Testis (tissue), 3 donors: ENCODE data around the gene PRELID1. TPM values are rescaled to one million over a fixed set of nuclear protein-coding genes. Genes with fewer than 3 reads are reported as not detected.
A peak's percentile ranks its signal among the peaks of the same experiment; 100 is the strongest.

ENCODE experiments used
- DNase-seq: peaks from one replicate; pipeline ENCODE4 v3.0.0-alpha.2; 2019
- H3K27ac ChIP-seq, 2 donors: fragments of 200-600 bp; sonication (generic); one replicate each; pipeline ENCODE4 v1.5.1; 2019
- H3K27me3 ChIP-seq: fragments of 200-600 bp; sonication (generic); one replicate; pipeline ENCODE4 v1.5.1; 2019
- H3K36me3 ChIP-seq: fragments of 200-600 bp; sonication (generic); one replicate; pipeline ENCODE4 v1.5.1; 2017; ENCODE audit warnings: low read depth; ENCODE audit errors: missing control alignments
- H3K4me1 ChIP-seq: fragments of 200-600 bp; sonication (generic); one replicate; pipeline ENCODE4 v1.5.1; 2019
- H3K4me3 ChIP-seq, 2 donors: fragments of 200-600 bp; sonication (generic); one replicate each; pipeline ENCODE4 v1.5.1; 2017 to 2019
- H3K9me3 ChIP-seq: fragments of 200-600 bp; sonication (generic); one replicate; pipeline ENCODE4 v1.5.1; 2017
- POLR2A ChIP-seq: fragments of 450-650 bp; IDR thresholded peaks from one replicate; pipeline ENCODE4 v1.6.1; 2017; ENCODE audit warnings: antibody characterized with exemption, mild to moderate bottlenecking, moderate library complexity
- WGBS, 2 donors: methylation state at CpG; one replicate each; pipeline ENCODE4 v1.1.5; 2018; 5-methylcytosine and 5-hydroxymethylcytosine counted together
- intact Hi-C: fragments of 100-400 bp; cut with DNase I; formaldehyde crosslinking; loops from one replicate; pipeline ENCODE4 v1.15.1; 2023; ENCODE audit warnings: low total_unique reads
- polyA plus RNA-seq: library from polyadenylated mRNA; stranded (reverse); fragments of 350-450 nt; fragmentation: Illumina TruSeq; extraction: RNeasy Lipid Tissue Mini Kit (QIAGEN cat#74804); gene quantifications from one replicate; pipeline ENCODE4 v1.2.3, GENCODE V29; 2014; ENCODE audit warnings: low read depth, low replicate concordance; ENCODE audit not compliant: insufficient read depth
- total RNA-seq, 2 donors: library from RNA; depleted of rRNA; stranded (reverse); fragments of >200 nt; gene quantifications; one replicate each; pipeline ENCODE4 v1.2.3, GENCODE V29; 2016
- TF ChIP-seq, protein P1 (sequence below), 3 experiments: fragments of 450-650 bp in 2 of 3; fragments of 200-600 bp in 1 of 3; sonication (generic) in 1 of 3; IDR thresholded peaks; one replicate each; pipeline ENCODE4 v1.5.1; 2016 to 2019; ENCODE audit warnings: antibody characterized with exemption in 3 of 3, mild to moderate bottlenecking in 2 of 3, moderate library complexity in 1 of 3

PRELID1 gene
- total and polyA plus RNA-seq, 3 donors from 2014 or later, result 65.7 to 83.4 (median 78.3) TPM

DNA sequence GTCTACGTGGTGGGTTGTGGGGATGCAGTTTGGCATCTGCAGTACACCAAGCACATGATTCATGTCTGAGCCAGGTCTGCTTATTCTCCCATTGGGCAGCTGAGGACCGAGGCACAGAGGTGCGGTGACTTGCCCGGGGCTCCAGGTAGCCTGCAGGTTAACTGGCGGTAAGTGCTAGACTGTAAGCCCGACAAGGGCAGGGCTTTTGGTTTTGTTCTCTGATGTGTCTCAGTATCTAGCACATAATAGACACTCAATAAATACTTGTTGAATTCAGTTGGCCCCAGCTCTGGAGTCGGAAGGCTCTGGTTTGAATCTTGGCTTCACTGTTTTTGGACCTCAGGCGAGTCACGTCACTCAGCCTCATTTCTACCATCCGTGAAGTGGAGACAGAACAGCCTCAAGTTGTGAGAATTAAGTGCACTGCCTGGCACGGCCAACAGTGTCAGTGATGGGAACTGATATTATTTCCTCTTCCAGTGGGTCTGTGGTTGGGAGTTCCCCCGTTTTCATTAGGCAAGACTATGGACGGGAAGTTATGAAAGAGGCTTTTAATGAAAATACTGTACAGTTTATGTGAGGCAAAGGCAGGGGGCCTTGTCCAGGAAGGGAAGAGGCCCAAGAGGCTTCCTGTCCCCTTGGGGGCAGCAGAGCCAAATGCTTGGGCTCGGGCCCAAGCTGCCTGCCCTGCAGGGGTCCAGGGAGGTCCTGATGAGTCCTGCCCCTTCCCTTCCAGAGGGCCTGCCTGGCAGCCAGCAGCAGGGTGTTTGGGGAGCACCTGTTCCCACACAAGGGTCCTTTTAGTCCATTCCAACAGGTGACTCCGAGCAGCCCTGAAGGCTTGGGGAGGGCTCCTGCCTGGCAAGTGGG is 3.3 kb downstream of the PRELID1 start:
- H3K36me3 ChIP-seq, result no peaks in the 10 kb centered on the region
- H3K27me3 ChIP-seq, result no peaks in the 10 kb centered on the region
- peaks cover 26% of the 10 kb centered on the region for H3K4me1 ChIP-seq
- DNase-seq, result no peak
- TF ChIP-seq POLR2A, result no peak
- TF ChIP-seq, protein P1, sequence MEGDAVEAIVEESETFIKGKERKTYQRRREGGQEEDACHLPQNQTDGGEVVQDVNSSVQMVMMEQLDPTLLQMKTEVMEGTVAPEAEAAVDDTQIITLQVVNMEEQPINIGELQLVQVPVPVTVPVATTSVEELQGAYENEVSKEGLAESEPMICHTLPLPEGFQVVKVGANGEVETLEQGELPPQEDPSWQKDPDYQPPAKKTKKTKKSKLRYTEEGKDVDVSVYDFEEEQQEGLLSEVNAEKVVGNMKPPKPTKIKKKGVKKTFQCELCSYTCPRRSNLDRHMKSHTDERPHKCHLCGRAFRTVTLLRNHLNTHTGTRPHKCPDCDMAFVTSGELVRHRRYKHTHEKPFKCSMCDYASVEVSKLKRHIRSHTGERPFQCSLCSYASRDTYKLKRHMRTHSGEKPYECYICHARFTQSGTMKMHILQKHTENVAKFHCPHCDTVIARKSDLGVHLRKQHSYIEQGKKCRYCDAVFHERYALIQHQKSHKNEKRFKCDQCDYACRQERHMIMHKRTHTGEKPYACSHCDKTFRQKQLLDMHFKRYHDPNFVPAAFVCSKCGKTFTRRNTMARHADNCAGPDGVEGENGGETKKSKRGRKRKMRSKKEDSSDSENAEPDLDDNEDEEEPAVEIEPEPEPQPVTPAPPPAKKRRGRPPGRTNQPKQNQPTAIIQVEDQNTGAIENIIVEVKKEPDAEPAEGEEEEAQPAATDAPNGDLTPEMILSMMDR (IDR thresholded peaks at IDR 0.05), result no peak
- H3K4me3 ChIP-seq, result no peak overlapping the region
- 86 to 87% methylated on average over 14 to 15 of the region's 15 CpGs for WGBS, 2 donors
- no peaks in the 10 kb centered on the region for H3K9me3 ChIP-seq
- intact Hi-C loops, result loop anchor here (10.0 kb wide), 1 partner anchor 192 kb away; no protein-coding TSS in a partner anchor
- H3K27ac ChIP-seq, result no peak overlapping the region

DNA sequence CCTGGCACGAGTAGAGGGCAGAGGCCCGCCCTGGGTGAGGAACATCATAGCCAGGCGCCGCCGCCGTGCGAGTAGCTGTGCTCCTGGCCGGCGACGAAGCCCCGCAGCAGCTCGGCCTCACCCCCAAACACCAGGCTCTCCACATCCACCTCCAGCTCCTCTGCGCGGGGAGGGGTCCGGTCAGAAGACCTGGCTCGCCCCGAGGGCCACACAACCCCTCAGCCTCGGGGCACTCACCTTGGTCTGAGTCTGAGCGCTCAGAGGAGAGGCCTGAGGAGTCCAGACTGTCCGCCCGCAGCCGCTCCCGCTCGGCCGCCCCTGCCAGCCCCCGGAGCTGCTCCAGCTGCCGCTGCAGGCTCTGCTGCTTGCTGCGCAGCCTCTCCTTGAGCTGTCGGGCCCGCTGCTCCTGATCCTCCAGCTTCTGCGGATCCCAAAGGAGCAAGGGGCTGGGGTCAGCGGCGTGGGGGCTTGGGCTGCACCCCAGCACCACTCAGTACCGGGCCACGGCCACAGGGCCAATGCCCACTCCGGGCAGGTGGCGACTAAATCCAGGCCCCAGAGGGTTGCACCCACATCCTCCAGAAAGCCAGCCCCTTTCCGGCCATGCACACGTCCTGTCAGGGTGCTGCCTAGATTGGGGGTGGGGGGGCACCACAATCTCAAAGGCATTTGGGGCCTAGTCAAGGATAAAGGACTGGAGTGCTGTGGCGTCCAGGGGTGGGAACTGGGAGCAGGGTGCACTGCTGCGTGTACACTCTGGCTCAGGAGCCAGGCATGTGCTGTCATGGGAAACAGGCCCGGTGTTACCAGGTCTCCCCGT is 4.2 kb downstream of the PRELID1 start:
- intact Hi-C loops, result loop anchor here (10.0 kb wide), 1 partner anchor 193 kb away; no protein-coding TSS in a partner anchor
- no peak for TF ChIP-seq POLR2A
- TF ChIP-seq, protein P1 (IDR thresholded peaks at IDR 0.05), result no peak
- H3K27me3 ChIP-seq, result no peaks in the 10 kb centered on the region
- no peaks in the 10 kb centered on the region for H3K9me3 ChIP-seq
- 86 to 87% methylated on average over 21 to 33 of the region's 43 CpGs for WGBS, 2 donors
- no peak for DNase-seq
- no peak overlapping the region for H3K4me3 ChIP-seq
- peaks cover 23% of the 10 kb centered on the region for H3K4me1 ChIP-seq
- H3K36me3 ChIP-seq, result no peaks in the 10 kb centered on the region
- H3K27ac ChIP-seq, result no peak overlapping the region

DNA sequence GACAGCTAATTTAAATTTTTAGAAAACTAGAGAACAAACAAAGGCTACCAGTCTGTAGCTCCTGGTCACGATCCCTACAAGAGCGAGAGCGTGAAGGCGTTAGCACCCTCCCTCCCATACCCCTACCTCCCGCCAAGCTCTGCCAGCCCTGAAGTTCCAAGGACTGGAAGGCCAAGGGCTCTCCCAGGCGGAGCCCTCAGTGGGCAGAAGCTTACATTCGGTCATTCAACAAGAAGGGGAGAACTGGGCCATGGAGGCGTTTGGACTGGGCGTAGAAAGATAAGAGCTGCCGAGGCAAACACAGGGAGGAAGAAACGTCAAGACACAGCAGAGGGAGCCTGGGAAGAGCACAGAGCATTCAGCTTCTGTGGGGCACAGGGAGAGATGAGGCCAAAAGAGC is 5.1 kb downstream of the PRELID1 start:
- peaks cover 24% of the 10 kb centered on the region for H3K4me1 ChIP-seq
- 84 to 89% methylated on average over 11 of the region's 11 CpGs for WGBS, 2 donors
- no peak overlapping the region for H3K27ac ChIP-seq
- intact Hi-C loops, result loop anchor here (10.0 kb wide), 1 partner anchor 194 kb away; no protein-coding TSS in a partner anchor
- H3K27me3 ChIP-seq, result no peaks in the 10 kb centered on the region
- no peak overlapping the region for H3K4me3 ChIP-seq
- TF ChIP-seq, protein P1 (IDR thresholded peaks at IDR 0.05), result no peak
- no peak for TF ChIP-seq POLR2A
- no peaks in the 10 kb centered on the region for H3K36me3 ChIP-seq
- DNase-seq, result no peak
- H3K9me3 ChIP-seq, result no peaks in the 10 kb centered on the region

DNA sequence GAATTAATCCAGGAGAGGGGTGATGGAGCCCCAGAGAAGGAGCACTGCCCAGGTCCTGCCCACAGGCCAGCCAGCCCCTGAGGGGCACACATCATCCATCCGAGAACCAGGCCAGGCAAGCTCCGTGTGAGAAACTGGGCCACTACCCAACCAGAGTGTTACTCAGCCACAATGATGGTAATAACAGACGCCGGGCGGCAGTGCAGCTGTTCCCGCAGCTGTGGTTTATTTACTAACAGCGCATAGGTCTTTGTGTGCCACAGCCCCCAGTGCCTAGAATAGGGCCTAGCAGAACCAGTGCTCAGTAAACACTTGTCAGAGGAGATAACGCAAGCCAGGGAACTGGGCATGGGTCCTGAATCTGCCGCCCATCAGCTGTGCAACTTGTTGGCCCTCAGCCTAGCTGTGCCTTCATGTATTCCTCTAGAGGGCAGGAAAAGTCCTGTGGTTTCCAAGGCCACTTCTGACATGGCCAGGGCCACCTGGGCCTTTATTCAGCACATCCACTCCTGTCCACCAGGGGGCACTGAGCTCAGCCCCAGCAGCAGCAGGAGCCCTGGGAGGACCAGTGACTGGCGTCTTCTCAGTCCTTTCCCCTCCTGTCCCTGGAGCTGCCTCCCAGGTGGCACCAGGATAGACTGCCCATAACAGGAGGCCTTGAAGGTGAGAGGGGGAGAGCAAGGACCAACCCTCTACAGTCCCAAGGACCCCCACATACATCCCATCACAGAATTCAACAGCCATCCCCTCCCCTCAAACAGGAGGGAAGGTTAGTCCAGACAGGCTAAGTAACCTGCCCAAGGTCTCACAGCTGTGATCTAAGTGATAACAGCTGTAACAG is 6.0 kb downstream of the PRELID1 start:
- H3K4me3 ChIP-seq, result no peak overlapping the region
- intact Hi-C loops, result loop anchor here (10.0 kb wide), 1 partner anchor 195 kb away; no protein-coding TSS in a partner anchor
- H3K9me3 ChIP-seq, result no peaks in the 10 kb centered on the region
- 71 to 86% methylated on average over 2 to 10 of the region's 10 CpGs for WGBS, 2 donors
- no peaks in the 10 kb centered on the region for H3K27me3 ChIP-seq
- no peak for TF ChIP-seq POLR2A
- TF ChIP-seq, protein P1 (IDR thresholded peaks at IDR 0.05), result peak; percentile 50 to 69 (median 67)
- no peaks in the 10 kb centered on the region for H3K36me3 ChIP-seq
- DNase-seq, result peak; percentile 72
- peaks cover 27% of the 10 kb centered on the region for H3K4me1 ChIP-seq
- no peak overlapping the region for H3K27ac ChIP-seq
